Measurements from ENCODE around the gene POM121.
"Not testable (repeated sequence)": the region's sequence is repeated elsewhere in the genome, so short reads cannot be mapped to it uniquely, and the experiment has no call there.

DNA sequence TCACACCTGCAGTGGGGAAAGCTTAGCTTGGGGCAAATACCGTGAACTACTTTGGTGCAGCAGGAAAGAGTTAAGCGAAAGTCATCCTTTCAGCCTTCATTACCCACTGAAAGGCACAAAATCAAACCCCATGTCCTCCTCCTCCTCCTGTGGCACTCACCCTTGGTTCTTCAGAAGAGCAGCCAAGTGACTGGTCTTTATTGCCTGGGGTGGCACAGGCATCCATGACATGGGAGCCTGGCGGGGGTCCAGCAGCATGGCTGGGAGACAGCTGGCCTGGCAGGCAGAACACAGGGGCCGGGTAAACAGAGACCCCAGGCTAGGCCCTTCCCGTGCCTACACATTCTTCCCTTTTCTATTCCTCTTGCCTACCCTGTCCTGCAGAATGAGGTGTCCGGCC, 24.8 kb downstream of the POM121 start:
- TF ChIP-seq, protein P1, sequence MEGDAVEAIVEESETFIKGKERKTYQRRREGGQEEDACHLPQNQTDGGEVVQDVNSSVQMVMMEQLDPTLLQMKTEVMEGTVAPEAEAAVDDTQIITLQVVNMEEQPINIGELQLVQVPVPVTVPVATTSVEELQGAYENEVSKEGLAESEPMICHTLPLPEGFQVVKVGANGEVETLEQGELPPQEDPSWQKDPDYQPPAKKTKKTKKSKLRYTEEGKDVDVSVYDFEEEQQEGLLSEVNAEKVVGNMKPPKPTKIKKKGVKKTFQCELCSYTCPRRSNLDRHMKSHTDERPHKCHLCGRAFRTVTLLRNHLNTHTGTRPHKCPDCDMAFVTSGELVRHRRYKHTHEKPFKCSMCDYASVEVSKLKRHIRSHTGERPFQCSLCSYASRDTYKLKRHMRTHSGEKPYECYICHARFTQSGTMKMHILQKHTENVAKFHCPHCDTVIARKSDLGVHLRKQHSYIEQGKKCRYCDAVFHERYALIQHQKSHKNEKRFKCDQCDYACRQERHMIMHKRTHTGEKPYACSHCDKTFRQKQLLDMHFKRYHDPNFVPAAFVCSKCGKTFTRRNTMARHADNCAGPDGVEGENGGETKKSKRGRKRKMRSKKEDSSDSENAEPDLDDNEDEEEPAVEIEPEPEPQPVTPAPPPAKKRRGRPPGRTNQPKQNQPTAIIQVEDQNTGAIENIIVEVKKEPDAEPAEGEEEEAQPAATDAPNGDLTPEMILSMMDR (IDR thresholded peaks at IDR 0.05): not testable (repeated sequence)
- not testable (repeated sequence) for TF ChIP-seq POLR2AphosphoS5, EP300 (IDR thresholded peaks at IDR 0.05)

All from suprapubic skin (tissue), 4 donors.